Spleen (tissue), 11 donors: ENCODE measurements around the gene DRICH1. TPM values are rescaled to one million over a fixed set of nuclear protein-coding genes. Genes with fewer than 3 reads are reported as not detected.

Source experiments
- DNase-seq: peaks from one replicate; pipeline ENCODE4 v3.0.0-alpha.2; 2020
- H3K27ac ChIP-seq, 8 donors: fragments of 200-600 bp; sonication (generic) in 7 of 8; 1 replicate in 4 of 8; 2 replicates in 4 of 8; pipeline versions ENCODE4 v1.5.0 to v1.8.0; 2016 to 2021; ENCODE audit warnings: inconsistent platforms in 4 of 8, mild to moderate bottlenecking in 4 of 8, moderate library complexity in 1 of 8
- H3K27me3 ChIP-seq, 7 donors: fragments of 200-600 bp; sonication (generic) in 6 of 7; replicated peaks in 1 of 7; 1 replicate in 4 of 7; 2 replicates in 3 of 7; pipeline versions ENCODE4 v1.5.0 to v1.8.0; 2016 to 2021; ENCODE audit warnings: inconsistent platforms in 3 of 7, mild to moderate bottlenecking in 1 of 7
- H3K36me3 ChIP-seq, 6 donors: fragments of 200-600 bp; sonication (generic) in 5 of 6; 1 replicate in 4 of 6; 2 replicates in 2 of 6; pipeline versions ENCODE4 v1.5.0 to v1.8.0; 2016 to 2021; ENCODE audit warnings: inconsistent platforms in 2 of 6
- H3K4me1 ChIP-seq, 6 donors: fragments of 200-600 bp; sonication (generic) in 5 of 6; 1 replicate in 3 of 6; 2 replicates in 3 of 6; pipeline versions ENCODE4 v1.5.0 to v1.8.0; 2016 to 2021; ENCODE audit warnings: inconsistent platforms in 3 of 6
- H3K4me3 ChIP-seq, 8 donors: fragments of 200-600 bp; sonication (generic) in 7 of 8; 1 replicate in 4 of 8; 2 replicates in 4 of 8; pipeline versions ENCODE4 v1.5.0 to v1.8.0; 2016 to 2021; ENCODE audit warnings: inconsistent platforms in 4 of 8, mild to moderate bottlenecking in 4 of 8, moderate library complexity in 2 of 8
- H3K9me3 ChIP-seq, 8 donors: fragments of 200-600 bp; sonication (generic) in 7 of 8; 1 replicate in 4 of 8; 2 replicates in 4 of 8; pipeline versions ENCODE4 v1.5.0 to v1.8.0; 2016 to 2021; ENCODE audit warnings: inconsistent platforms in 4 of 8
- POLR2A ChIP-seq, 3 donors: fragments of 450-650 bp; IDR thresholded peaks; one replicate each; pipeline ENCODE4 v1.5.1; 2017; ENCODE audit warnings: antibody characterized with exemption in 3 of 3, mild to moderate bottlenecking in 1 of 3
- POLR2AphosphoS5 ChIP-seq, 3 donors: sonication (generic); formaldehyde crosslinking; IDR thresholded peaks; one replicate each; pipeline ENCODE4 v1.5.1; 2017; ENCODE audit warnings: antibody characterized with exemption in 3 of 3
- WGBS, 5 donors: extraction: QIAGEN DNeasy Blood & Tissue Kit in 3 of 5; methylation state at CpG; one replicate each; pipeline versions ENCODE4 v1.1.5 to v1.1.7; 2013 to 2018; 5-methylcytosine and 5-hydroxymethylcytosine counted together
- intact Hi-C: fragments of 100-400 bp; cut with DNase I; formaldehyde crosslinking; loops from one replicate; pipeline ENCODE4 v1.15.0; 2023; ENCODE audit warnings: low total_unique reads
- polyA plus RNA-seq, 3 donors: library from polyadenylated mRNA; stranded (reverse); fragments of 200-250 nt; gene quantifications; one replicate each; pipeline ENCODE4 v1.2.1, GENCODE V29; 2013
- total RNA-seq, 7 donors: library from RNA; depleted of rRNA in 3 of 7; stranded (reverse); fragments of >200 nt in 3 of 7; fragmentation: NEBNext Ultra II Directional in 4 of 7; extraction: Animal tissue kit (Norgen Biotek cat#: 25700) in 4 of 7; gene quantifications; one replicate each; pipeline versions ENCODE4 v1.1.0 to v1.2.1, GENCODE V29; 2016 to 2021
- TF ChIP-seq, protein P1 (sequence below), 11 experiments: fragments of 200-600 bp in 7 of 11; fragments of 450-650 bp in 4 of 11; sonication (generic) in 4 of 11; IDR thresholded peaks in 8 of 11; conservative IDR thresholded peaks in 3 of 11; 1 replicate in 7 of 11; 2 replicates in 4 of 11; pipeline versions ENCODE4 v1.4.0 to v1.8.0; 2016 to 2021; ENCODE audit warnings: antibody characterized with exemption in 11 of 11, inconsistent platforms in 4 of 11, mild to moderate bottlenecking in 1 of 11
- donor health status: healthy with polysubstance abuse.
- donor health status: DM: no; HTN: no; CAD: no; lungs with moderate emphysema.
- donor health status: DM: no; HTN: no; CAD: no.
- donor health status: Bipolar disorder and iron deficiency.
- donor health status: healthy.
- donor health status: DM: no; HTN: no; CAD: no.
- donor health status: DM: yes; HTN: yes; CAD: no.

Gene DRICH1
- total and polyA plus RNA-seq, 10 donors: 0.29 to 2.5 (median 1.9) TPM; not detected in 3

GRCh38 chr22:23566705-23567475 is 65.2 kb downstream of the DRICH1 start:
- H3K4me1 ChIP-seq: peaks cover 0 to 23% (median 16%) of the 10 kb centered on the region in 6 donors
- no peaks in the 10 kb centered on the region for H3K36me3 ChIP-seq
- H3K4me3 ChIP-seq: peak overlapping the region in 7 of 8 donors; percentile 25 to 69 (median 40)
- peak; percentile 56 for DNase-seq
- H3K27ac ChIP-seq: no peak overlapping the region
- peaks cover 0 to 57% (median 27%) of the 10 kb centered on the region in 7 donors for H3K27me3 ChIP-seq
- WGBS, 5 donors: 60 to 74% (median 65%) methylated on average over 32 to 37 of the region's 37 CpGs
- no peak for TF ChIP-seq POLR2AphosphoS5 (IDR thresholded peaks at IDR 0.05)
- intact Hi-C loops: no loop called here
- no peaks in the 10 kb centered on the region for H3K9me3 ChIP-seq

DNA sequence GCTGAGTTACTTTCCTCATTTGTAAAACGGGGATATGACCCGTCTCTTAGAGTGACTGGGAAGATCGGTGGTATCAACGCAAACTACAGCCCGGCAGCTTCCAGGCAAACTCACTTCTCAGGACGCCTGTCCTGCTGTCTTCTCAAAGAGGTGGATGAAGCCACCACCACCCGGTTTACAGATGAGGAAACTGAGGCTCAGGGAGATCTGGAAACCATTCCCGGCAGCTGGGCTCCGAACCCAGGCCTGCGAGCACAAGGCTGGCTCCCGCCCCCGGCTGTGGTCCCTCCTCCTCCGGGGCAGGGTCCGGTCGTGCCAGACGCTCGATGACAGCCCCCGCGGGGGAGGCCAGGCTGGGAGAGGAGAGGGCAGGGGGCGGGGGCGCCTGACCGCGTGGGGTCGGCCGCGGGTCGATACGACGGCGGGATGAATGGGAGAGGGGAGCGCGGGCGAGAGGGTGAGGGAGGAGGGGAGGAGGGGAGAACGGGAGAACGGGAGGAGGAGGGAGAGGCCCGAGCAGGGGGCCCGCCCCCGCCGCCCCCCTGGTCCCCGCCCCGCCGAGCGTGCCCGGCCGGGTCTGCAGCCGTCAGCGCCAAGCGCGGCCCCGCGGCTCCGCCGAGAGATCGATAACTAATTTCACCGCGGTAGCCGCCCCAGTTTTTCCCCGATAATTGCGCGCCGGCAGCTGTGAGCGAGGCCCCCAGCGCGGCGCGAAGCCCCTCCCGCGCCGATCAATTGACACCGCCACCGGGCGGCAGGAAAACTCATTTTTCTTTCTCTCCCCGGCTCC is 66.0 kb downstream of the DRICH1 start:
- 0 to 4% (median 1%) methylated on average over 37 to 73 of the region's 73 CpGs for WGBS, 5 donors
- no peaks in the 10 kb centered on the region for H3K36me3 ChIP-seq
- H3K27me3 ChIP-seq: peaks cover 0 to 57% (median 27%) of the 10 kb centered on the region in 7 donors
- peaks cover 0 to 23% (median 16%) of the 10 kb centered on the region in 6 donors for H3K4me1 ChIP-seq
- peak overlapping the region; percentile 21 to 69 (median 38) for H3K4me3 ChIP-seq
- intact Hi-C loops: no loop called here
- TF ChIP-seq, protein P1, sequence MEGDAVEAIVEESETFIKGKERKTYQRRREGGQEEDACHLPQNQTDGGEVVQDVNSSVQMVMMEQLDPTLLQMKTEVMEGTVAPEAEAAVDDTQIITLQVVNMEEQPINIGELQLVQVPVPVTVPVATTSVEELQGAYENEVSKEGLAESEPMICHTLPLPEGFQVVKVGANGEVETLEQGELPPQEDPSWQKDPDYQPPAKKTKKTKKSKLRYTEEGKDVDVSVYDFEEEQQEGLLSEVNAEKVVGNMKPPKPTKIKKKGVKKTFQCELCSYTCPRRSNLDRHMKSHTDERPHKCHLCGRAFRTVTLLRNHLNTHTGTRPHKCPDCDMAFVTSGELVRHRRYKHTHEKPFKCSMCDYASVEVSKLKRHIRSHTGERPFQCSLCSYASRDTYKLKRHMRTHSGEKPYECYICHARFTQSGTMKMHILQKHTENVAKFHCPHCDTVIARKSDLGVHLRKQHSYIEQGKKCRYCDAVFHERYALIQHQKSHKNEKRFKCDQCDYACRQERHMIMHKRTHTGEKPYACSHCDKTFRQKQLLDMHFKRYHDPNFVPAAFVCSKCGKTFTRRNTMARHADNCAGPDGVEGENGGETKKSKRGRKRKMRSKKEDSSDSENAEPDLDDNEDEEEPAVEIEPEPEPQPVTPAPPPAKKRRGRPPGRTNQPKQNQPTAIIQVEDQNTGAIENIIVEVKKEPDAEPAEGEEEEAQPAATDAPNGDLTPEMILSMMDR (IDR thresholded peaks at IDR 0.05 in 8 of 11, conservative IDR thresholded peaks at IDR 0.05 in 3 of 11): no peak
- TF ChIP-seq POLR2AphosphoS5 (IDR thresholded peaks at IDR 0.05): peak in 1 of 3 donors; percentile 21
- H3K9me3 ChIP-seq: no peaks in the 10 kb centered on the region
- H3K27ac ChIP-seq: no peak overlapping the region
- DNase-seq: peak; percentile 74

- Histone ChIP-seq H3K9me3 (no peaks in the 10 kb centered on the region), H3K27ac (no peak overlapping the region), H3K27me3 (peaks cover 0 to 57% (median 27%) of the 10 kb centered on the region in 7 donors), H3K4me3 (peak overlapping the region in 7 of 8 donors; percentile 25 to 69 (median 40)), H3K4me1 (peaks cover 0 to 23% (median 16%) of the 10 kb centered on the region in 6 donors), H3K36me3 (no peaks in the 10 kb centered on the region)
- peak; percentile 78 for DNase-seq
- 4 to 10% (median 8%) methylated on average over 10 to 11 of the region's 11 CpGs for WGBS, 5 donors
- TF ChIP-seq, protein P1 (IDR thresholded peaks at IDR 0.05 in 8 of 11, conservative IDR thresholded peaks at IDR 0.05 in 3 of 11): no peak
- TF ChIP-seq POLR2A (IDR thresholded peaks at IDR 0.05) (no peak), POLR2AphosphoS5 (IDR thresholded peaks at IDR 0.05) (no peak)
- intact Hi-C loops: no loop called here
Observed at GRCh38 chr22:23565305-23565914, 66.7 kb downstream of the DRICH1 start.

GRCh38 chr22:23564276-23564675 is 67.8 kb downstream of the DRICH1 start:
- no peak for DNase-seq
- TF ChIP-seq, protein P1 (IDR thresholded peaks at IDR 0.05 in 8 of 11, conservative IDR thresholded peaks at IDR 0.05 in 3 of 11): no peak
- no peak for TF ChIP-seq POLR2A (IDR thresholded peaks at IDR 0.05)
- no peak for TF ChIP-seq POLR2AphosphoS5 (IDR thresholded peaks at IDR 0.05)
- 72 to 89% (median 78%) methylated on average over 7 of the region's 7 CpGs for WGBS, 5 donors
- H3K4me3 ChIP-seq: no peak overlapping the region
- peaks cover 0 to 23% (median 16%) of the 10 kb centered on the region in 6 donors for H3K4me1 ChIP-seq
- H3K36me3 ChIP-seq: no peaks in the 10 kb centered on the region
- no peaks in the 10 kb centered on the region for H3K9me3 ChIP-seq
- intact Hi-C loops: no loop called here
- H3K27me3 ChIP-seq: peaks cover 0 to 57% (median 27%) of the 10 kb centered on the region in 7 donors
- H3K27ac ChIP-seq: no peak overlapping the region
